ENCODE measurements around the gene KIAA0586.
"Not testable (repeated sequence)": the region's sequence is repeated elsewhere in the genome, so short reads cannot be mapped to it uniquely, and the experiment has no call there.

KIAA0586 gene

DNA sequence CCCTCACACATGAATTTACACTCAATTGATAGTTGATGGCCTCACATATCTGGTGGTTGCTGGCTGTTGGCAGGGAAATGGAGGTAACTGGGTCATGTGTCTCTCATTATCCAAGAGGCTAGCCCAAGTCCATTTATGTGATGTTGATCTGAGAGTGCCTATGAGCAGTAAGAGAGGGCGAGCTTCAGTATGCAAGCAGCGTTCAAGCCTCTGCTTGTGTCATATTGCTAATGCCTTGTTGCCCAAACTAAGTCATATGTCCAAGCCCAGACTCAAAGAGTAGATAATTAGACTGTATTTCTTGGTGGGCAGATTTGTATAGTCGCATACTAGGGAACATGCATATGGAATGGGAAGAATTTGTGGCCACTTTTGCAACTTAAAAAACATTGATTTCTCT lies 126.4 kb downstream of the KIAA0586 start:
- no peak for DNase-seq

DNA sequence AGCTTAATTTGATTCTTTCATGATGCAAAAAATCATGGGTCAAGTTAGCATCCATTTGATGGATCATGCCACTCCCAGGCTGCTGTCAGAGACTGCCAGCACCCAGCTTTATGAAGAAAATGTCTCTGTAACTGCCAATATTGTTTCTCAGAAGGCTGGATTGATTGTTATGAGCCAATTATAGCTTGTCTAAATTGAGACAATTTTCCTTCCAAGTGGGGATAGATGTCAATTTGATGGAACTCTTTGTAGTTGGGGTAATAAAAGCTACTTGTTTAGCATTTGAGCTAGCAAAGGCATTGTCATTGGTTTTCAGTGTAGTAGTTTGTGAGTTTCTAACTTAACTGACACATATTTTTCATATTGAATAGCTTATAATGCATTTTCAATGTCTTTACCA lies 128.1 kb downstream of the KIAA0586 start:
- no peak for DNase-seq

DNA sequence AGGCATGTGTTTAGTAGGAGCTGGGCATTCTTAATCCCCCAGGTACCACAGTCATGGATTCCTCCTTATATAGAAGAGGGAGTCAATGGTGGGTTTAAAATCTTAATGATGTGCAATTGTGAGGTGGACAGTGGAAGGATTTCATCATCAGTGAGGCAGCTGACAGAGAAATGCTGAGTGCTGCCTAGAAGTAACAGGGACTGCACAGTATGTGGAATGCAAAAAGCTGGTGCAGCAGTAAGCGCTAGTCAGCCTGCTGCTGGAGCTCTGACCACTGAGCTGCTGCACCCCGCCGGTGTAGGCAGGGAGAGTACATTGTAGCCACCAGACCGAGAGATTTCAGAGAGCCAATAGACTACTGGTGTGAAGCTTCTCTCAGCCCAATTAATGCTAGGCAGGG lies 129.7 kb downstream of the KIAA0586 start:
- DNase-seq = no peak

DNA sequence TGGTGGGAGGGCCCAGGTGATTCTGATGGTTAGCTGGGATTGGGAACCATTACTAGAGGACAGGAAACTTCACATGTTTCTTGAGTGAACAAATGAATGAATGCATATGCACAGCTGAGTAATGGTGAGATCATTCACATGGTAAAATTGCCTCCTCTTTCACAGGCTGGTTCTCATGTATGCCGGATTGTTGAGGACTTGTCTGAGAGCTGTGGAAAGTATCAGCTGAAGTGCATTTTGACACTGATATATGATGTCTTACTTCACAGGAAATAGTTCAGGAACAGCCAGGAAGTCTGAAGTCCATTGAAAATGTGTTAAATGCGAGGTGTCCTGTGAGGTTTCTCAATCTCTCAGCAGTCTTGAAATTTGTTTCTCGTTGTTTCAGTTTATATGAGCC lies 132.7 kb downstream of the KIAA0586 start:
- no peak for DNase-seq

DNA sequence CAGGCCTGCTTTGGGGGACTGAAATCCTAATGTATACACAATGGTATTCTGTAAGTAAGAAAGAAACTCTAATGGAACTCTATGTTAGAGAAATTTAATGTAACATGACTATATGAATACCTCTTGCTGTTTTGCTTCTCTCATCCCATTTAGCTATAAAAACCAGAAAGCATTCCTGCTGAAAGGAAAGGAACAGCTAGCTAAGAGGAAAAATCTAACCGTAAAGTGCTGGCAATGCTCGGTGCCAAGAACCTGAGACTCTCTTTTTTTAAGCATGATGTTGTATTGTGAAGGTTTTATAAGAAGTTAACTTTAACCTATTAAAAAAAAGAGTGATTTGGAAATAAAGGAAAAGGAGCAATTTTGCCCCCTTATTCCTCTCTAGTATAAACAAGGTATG lies 134.6 kb downstream of the KIAA0586 start:
- no peak for DNase-seq

DNA sequence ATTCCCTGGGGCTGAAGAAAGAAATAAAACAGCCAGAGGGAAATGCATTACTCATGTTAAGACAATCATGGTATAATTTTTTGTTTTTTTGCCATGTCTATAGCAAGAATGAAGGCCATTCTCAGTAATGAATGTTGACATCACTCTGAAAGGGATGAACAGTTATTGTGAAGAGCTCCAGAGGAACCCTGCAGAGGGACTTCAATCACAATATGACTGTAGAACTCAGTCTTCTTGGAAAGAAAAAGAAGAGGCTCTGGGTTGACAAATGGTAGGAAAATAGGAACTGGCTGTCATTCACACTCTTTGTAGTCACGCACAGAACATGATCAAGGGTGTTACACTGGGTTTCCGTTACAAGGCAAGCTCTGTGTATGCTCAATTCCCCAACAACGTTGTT lies 136.5 kb downstream of the KIAA0586 start:
- no peak for DNase-seq

DNA sequence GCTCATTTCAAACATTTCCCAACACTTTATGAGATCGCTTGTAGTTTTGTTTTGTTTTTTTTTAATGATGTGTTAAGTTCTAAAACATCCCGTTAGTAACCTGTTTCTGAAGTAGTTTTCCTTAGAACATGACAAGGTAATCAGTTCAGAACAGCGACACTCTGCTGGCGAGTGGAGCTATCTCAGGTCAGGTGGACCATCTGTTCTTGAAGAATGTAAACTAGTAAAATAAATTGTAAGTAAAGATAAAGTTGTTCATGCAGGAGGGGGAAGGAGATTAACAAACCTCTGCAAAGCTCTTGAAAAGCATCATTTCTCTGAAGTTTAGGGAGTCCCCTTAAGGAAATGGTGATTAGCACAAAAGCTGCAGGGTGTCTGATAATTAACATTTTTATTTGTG lies 138.3 kb downstream of the KIAA0586 start:
- DNase-seq = no peak

DNA sequence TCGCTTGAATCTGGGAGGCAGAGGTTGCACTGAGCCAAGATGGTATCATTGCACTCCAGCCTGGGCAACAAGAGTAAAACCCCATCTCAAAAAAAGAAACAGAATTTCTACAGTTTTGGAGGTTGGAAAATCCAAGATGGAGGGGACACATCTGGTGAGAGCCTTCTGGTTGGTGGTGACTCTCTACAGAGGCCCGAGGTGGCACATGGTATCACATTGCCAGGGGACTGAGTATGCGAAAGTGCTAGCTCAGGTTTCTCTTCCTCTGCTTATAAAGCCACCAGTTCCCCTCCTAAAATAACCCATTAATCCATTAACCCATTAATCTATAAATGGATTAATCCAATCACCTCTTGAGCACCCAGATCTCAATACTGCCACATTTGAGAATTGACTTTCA lies 139.5 kb downstream of the KIAA0586 start:
- DNase-seq = no peak

DNA sequence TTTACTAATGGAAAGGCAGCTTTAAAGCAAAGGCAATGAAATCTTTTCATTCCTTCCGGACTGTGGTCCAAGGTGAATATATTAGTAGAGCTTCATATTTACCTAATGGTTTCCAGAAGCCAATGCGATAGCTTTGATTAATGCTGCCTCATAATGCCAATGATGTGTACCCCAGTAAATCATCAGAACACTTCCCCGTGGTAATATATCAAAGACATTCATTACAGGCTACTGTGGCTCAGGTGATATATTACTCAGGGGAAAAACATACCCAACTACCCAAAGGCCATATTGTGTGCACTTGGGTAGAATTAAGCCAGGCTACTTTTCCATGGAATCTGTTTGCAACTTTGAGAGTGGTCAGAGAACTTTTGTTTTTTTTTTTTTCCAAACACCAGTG lies 140.8 kb downstream of the KIAA0586 start:
- DNase-seq = no peak

DNA sequence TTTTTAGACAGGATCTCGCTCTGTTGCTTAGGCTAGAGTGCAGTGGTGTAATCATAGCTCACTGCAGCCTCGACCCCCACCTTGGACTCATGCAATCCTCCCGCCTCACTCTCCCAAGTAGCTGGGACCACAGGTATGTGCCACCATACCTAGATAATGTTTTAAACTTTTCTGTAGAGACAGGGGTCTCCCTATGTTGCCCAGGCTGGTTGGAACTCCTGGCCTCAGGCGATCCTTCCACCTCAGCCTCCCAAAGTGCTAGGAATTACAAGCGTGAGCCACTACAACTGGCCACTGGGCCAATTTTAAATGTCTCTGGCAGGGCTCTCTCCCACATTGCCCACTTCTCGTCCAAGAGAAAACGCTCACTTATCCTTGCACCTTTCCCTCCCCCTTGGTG lies 143.7 kb downstream of the KIAA0586 start:
- DNase-seq = no peak

DNA sequence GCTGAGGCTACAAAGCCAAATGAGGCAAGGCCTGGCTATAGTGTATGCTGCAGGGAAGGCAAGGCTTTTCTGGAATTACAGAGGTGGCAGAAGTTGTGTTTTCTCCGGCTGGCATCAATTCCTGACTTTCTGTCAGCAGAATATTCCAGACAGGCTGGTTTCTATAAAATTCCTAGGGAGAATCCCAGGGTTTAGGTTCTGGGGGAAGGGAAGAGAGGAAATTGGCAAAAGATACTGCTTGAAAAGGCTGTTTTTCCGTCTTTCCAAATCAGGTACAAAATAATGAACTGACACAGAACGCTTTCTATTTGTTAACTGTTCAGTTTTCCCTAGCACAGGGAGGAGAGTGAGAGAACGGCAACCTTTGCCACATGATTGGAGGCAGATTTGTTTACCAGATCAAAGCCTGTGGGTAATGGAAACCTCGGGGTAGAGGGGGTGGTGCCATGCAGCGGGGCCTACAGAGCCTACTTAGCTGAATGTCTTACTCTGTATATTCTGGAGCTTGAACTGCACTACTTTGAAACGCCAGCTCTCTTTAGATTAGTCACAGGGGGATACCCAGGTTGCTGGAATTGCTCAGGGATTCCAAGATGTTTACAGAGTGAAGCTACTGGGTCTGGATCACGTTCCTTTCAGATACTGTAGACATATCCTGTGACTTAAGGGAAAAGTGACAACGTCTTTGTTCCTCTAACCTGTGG lies 144.4 kb downstream of the KIAA0586 start:
- DNase-seq = no peak

DNA sequence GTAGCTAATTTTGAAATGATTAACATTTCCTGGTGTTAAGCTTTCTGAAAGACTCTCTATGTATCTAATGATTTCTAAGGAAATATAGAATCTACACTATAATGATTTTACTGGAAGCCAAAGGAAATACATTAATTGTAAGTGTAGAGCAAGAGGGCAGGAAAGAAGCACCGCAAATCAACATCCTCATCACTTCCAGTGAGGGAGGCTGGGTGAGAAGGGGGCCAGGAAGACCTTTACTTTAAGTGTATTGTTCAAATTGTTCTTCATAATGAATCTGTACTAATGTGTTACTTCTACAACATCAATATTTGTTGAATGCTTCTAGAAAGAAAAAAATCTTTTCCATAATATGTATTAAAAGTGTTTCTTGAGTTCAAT lies 144.9 kb downstream of the KIAA0586 start:
- no peak for DNase-seq

DNA sequence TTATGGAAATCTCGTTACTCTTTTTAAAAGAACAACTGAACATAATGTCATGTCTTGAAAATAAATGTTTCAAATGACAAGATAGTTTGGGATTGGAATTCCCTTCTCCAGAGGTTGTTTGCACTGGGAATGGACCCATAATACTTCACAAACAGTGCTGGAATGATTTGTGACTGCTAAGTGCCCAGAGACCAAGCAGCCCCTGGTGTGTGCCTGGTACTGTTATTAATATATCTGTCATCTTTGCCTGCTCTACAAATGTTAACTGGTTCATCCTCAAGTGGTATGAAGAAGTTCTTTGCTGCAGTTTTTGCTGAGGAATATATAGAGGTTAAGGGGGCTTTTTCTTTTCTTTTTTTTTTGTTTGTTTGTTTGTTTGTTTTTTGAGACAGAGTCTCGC lies 145.3 kb downstream of the KIAA0586 start:
- no peak for DNase-seq

DNA sequence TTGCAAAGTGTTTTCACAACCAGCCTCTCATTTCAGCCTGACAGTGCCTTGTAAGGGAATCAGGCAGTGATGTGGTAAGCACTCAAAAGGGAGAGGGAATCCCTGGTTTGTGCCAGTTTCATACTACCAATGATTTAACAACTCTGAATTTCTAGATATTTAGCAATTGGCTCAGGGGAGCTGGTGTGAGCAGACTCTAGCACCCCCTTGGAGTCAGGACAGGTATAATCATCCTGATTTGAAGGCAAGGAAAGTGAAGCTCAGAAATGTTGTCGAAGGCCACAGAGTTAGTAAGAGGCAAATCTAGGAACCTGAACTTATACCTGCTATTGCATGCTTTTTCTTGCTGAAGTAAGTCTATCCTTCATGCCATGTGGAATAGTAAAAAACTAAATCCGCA lies 147.1 kb downstream of the KIAA0586 start:
- DNase-seq = no peak

DNA sequence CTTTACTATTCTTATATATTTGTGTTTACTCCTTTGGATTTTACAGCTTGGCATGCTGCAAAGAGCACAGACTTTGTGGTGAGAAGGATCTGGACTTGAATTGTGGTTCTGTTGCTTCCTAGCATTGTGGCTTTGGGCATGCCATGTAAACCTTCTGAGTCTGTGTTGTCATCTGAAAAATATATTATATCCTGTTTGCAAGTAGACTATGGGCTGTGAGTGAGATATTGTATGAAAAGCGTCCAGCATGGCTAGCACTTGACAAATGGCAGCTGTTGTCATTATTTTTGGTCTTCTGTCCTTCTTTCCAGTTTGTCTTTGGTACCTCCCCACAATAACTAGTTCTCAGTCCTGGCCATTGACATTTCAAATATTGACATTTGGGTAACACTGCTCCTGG lies 148.4 kb downstream of the KIAA0586 start:
- no peak for DNase-seq

DNA sequence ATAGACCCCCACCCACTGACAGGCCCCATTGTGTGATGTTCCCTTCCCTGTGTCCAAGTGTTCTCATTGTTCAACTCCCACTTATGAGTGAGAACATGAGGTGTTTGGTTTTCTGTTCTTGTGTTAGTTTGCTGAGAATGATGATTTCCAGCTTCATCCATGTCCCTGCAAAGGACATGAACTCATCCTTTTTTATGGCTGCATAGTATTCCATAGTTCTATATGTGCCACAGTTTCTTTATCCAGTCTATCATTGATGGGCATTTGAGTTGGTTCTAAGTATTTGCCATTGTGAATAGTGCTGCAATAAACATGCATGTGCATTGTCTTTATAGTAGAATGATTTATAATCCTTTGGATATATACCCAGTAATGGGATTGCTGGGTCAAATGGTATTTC lies 152.5 kb downstream of the KIAA0586 start:
- DNase-seq = not testable (repeated sequence)

DNA sequence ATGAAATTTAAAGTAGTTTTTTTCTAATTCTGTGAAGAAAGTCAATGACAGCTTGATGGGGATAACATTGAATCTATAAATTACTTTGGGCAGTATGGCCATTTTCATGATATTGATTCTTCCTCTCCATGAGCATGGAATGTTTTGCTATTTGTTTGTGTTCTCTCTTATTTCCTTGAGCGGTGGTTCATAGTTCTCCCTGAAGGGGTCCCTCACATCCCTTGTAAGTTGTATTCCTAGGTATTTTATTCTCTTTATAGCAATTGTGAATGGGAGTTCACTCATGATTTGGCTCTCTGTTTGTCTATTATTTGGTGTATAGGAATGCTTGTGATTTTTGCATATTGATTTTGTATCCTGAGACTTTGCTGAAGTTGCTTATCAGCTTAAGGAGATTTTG lies 153.9 kb downstream of the KIAA0586 start:
- not testable (repeated sequence) for DNase-seq

DNA sequence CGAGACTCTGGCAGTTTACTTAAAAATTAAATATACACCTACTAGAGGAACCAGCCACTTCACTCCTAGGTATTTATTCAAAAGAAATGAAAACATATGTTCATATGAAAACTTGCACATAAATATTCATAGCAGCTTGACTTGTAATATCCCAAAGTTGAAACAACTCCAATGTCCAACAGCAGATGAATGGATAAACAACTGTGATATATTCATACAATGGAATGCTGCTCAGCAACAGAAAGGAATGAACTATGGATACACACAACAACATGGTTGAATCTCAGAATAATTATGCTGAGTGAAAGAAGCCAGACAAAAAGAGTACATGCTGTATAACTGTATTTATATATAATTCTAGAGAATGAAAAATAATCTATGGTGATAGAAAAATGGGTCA lies 156.9 kb downstream of the KIAA0586 start:
- no peak for DNase-seq

DNA sequence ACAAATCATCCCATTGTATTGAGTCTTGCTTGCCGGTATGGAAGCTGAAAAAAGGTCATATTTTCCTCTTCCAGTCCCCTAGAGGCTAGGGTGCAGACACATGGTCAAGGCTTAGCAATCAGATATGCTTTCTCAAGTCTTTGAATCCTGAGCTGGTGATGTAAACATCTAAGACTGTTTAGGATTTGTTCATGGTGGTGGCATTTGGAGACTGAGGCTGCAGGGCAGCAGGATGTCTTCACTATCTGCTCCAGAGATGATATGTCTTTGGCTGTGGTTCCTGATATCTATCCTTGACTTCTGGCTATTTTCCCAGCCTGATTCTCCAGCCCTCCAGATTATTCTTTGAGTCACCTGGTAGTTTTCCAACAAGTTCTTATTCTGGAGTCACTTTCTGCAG lies 159.8 kb downstream of the KIAA0586 start:
- DNase-seq = no peak

DNA sequence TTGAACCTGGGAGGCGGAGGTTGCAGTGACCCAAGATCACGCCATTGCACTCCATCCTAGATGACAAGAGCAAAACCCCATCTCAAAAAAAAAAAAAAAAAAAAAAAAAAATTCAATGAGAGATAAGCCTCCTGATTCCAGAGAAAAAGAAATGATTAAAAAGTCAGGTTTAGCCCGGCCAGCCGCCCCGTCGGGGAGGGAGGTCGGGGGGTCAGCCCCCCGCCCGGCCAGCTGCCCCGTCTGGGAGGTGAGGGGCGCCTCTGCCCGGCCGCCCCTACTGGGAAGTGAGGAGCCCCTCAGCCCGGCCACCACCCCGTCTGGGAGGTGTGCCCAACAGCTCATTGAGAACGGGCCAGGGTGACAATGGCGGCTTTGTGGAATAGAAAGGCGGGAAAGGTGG lies 160.8 kb downstream of the KIAA0586 start:
- DNase-seq = not testable (repeated sequence)

DNA sequence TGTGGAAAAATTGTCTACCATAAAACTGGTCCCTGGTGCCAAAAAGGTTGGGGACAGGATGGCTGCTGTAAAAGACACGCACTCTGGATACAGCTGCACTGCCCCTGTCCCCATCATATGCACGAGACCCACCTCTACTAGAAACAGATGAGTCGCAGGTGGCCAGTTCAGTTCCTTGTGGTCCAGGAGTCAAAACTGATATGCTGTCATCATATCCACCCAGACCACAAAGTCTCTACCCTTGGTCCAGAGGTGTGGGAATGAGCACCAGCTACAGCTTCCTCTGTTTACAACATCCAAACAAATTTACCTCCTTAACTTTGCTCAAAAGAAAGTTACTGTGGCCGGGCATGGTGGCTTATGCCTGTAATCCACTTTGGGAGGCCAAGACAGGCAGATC lies 166.5 kb downstream of the KIAA0586 start:
- no peak for DNase-seq

DNA sequence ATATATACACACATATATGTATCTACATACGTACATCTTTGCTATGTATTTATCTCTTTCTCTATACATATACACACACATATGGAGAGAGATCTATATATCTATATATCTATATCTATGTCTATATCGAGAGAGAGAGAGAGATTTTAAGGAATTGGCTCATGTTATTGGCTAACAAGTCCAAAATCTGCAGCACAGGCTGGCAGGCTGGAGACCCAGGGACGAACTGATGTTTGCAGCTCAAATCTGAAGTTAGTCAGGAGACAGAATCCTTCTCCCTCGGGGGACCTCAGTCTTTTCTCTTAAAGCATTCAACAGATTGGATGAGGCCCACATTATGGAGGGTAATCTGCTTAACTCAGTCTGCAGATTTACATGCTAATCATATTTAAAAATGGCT lies 169.5 kb downstream of the KIAA0586 start:
- no peak for DNase-seq

DNA sequence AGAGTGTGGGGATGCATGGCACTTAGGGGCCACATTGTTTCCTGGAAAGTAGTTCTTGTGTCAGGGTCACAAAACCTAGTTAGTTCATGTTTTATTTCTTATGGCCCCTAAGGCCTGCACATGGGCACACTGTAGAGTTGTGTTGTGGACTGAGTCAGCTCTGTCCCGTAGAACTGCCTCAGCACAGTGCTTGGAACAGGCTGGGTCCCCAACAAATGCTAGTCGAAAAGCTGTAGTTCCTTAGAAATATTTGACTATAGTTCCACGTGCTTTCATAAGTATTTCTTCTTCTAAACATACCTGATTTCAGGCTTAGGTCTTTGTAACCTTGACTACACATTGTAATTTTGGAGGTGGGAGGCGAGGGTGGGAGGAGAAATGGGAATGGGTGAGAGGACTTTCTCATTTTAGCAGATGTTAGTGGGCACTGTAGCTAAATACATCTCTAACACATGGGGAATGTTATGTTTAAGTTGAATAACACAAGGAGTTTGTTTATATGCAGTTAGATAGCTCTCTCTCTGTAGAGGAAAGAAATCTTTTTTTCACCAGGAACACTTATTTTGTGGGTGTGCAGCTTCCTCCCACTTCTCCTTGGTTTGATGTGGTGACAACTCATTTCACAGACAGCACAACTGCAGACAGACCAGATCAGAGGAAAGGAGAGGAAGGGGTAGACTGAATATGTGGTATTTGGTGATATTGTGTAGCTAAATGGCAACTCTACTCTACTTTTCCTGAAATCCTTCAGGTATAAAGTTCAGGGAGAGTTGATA lies 170.7 kb downstream of the KIAA0586 start:
- DNase-seq = no peak

DNA sequence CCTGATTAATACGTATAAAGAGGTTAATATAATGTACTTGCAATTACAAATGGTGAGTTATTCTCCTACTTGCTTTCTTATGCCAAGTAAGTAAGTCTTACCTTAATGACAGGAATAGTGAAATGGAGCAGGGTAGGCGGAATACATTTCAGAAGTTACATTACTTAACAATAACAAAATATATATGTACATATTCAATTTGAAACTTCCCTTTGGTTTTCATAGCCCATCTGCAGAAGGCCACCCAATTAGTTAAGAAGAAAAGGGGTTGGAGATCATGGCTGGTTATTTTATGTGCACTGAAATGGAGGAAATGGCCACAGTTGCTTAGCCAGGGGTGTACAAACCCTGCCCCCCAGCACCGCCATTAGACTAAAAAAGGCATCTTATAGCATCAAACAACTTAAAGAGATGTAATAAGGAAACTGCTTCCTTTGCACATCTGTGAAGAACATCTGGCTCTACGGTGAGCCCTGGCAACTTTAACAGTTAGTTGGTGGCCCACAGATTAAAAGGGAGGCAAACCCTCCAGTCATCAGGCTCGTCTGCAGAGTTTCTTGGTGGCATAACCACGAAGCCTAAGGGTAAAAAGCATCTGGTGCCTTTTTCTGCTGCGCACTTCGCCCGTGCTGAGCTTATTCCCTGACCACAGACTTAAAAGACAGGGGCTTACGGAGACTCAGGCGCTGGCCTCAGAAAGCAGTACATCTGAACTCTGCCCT lies 171.4 kb downstream of the KIAA0586 start:
- no peak for DNase-seq
